Brain pericyte (primary cell): ENCODE results near the gene EFNA4.

Experiments
- DNase-seq: peaks from one replicate; pipeline ENCODE4 v3.0.0-alpha.2; 2012; ENCODE audit warnings: low read depth, low spot score

EFNA4 gene

GRCh38 chr1:155033524-155033923 lies 30.0 kb upstream of the EFNA4 start, which contains the start of the genes DCST1 and DCST2:
DCST1 (plus strand) TSS chr1:155033824; CDS start chr1:155034037, 213 bp downstream.
DCST2 (minus strand) TSS chr1:155033781; CDS start chr1:155033701, 80 bp downstream.
- no peak for DNase-seq

GRCh38 chr1:155034318-155035208 lies 29.0 kb upstream of the EFNA4 start:
- DNase-seq, result no peak

- DNase-seq, result no peak
Measured at GRCh38 chr1:155035936-155036335, 27.6 kb upstream of the EFNA4 start.

GRCh38 chr1:155037043-155037442 lies 26.5 kb upstream of the EFNA4 start:
- DNase-seq, result no peak

- no peak for DNase-seq
Measured at GRCh38 chr1:155037851-155038441, 25.6 kb upstream of the EFNA4 start.

- no peak for DNase-seq
Measured at GRCh38 chr1:155038602-155039307, 24.8 kb upstream of the EFNA4 start.

- DNase-seq, result no peak
Measured at GRCh38 chr1:155039308-155039669, 24.3 kb upstream of the EFNA4 start.

GRCh38 chr1:155040358-155041093 lies 23.0 kb upstream of the EFNA4 start:
- no peak for DNase-seq

- no peak for DNase-seq
Measured at GRCh38 chr1:155042789-155043188, 20.8 kb upstream of the EFNA4 start.

- no peak for DNase-seq
Measured at GRCh38 chr1:155043301-155043702, 20.2 kb upstream of the EFNA4 start.

- DNase-seq, result no peak
Measured at GRCh38 chr1:155043793-155044192, 19.7 kb upstream of the EFNA4 start.

GRCh38 chr1:155044365-155044764 lies 19.2 kb upstream of the EFNA4 start:
- no peak for DNase-seq

- no peak for DNase-seq
Measured at GRCh38 chr1:155044812-155045657, 18.5 kb upstream of the EFNA4 start.

GRCh38 chr1:155048449-155049334 lies 14.8 kb upstream of the EFNA4 start:
- no peak for DNase-seq

- DNase-seq, result no peak
Measured at GRCh38 chr1:155049651-155050559, 13.6 kb upstream of the EFNA4 start.

- DNase-seq, result no peak
Measured at GRCh38 chr1:155050560-155051341, 12.8 kb upstream of the EFNA4 start, which contains the start of gene ADAM15. ADAM15 (plus strand) TSS chr1:155051316; CDS start chr1:155051387, 71 bp downstream.

GRCh38 chr1:155051342-155051776 lies 12.2 kb upstream of the EFNA4 start:
- DNase-seq, result no peak
